Right lobe of liver (tissue), 4 donors: ENCODE data around the gene DAPK1.

Source experiments
- CTCF ChIP-seq, 4 donors: fragments of 200-600 bp in 3 of 4; fragments of 450-650 bp in 1 of 4; IDR thresholded peaks; one replicate each; pipeline versions ENCODE4 v1.5.1 to v1.8.0; 2016 to 2022; ENCODE audit warnings: antibody characterized with exemption in 4 of 4, mild to moderate bottlenecking in 2 of 4
- POLR2A ChIP-seq: fragments of 450-650 bp; IDR thresholded peaks from one replicate; pipeline ENCODE4 v1.6.1; 2017; ENCODE audit warnings: antibody characterized with exemption, mild to moderate bottlenecking
- donor health status: DM: no; HTN: no; CAD: no.
- donor health status: DM: no; HTN: no; CAD: no.
- donor health status: DM: no; HTN: yes; CAD: no.

- TF ChIP-seq POLR2A (no peak), CTCF (IDR thresholded peaks at IDR 0.05) (no peak)
These were observed 25.9 kb upstream of the DAPK1 start for GRCh38 chr9:87471746-87472145.
